GM12873 (cell line): Measurements from ENCODE around the gene ACACB.

Source experiments
- CTCF ChIP-seq: IDR thresholded peaks from 2 replicates; pipeline ENCODE4 v1.5.1; 2012; ENCODE audit warnings: low read depth, mild to moderate bottlenecking, moderate library complexity, low read length, control low read depth; ENCODE audit not compliant: insufficient read depth; ENCODE audit errors: missing control alignments

The ACACB gene

GRCh38 chr12:109147954-109148353 lies 31.6 kb downstream of the ACACB start:
- TF ChIP-seq CTCF = no peak

- TF ChIP-seq CTCF = no peak
Observed at GRCh38 chr12:109150124-109150640, 33.8 kb downstream of the ACACB start.

GRCh38 chr12:109151457-109151856 lies 35.1 kb downstream of the ACACB start:
- TF ChIP-seq CTCF = no peak

DNA sequence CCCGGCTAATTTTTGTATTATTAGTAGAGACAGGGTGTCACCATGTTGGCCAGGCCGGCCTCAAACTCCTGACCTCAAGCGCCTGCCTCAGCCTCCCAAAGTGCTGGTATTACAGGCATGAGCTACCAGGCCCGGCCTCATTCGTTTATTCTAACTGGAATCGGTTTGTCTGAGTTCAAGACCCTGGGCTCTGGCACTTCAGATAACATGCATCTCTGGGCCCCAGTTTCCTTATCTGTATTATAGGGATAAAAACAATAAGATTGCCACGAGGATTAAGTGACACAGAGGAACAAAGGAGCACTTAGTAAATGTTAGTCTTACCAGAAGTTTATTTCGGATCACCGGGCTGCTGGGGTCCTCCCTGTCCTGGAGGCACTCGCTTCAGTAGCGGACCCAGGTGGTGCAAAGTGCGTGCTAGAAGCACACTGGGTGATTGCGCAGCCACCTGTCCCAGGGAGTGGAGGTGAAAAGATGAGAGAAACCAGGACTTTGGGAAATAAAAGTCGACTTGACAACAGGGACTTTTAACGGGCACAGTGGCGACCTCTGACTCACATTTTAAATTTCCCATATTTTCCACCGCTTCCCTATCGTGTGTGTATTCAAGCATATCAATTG lies 37.5 kb downstream of the ACACB start:
- no peak for TF ChIP-seq CTCF

DNA sequence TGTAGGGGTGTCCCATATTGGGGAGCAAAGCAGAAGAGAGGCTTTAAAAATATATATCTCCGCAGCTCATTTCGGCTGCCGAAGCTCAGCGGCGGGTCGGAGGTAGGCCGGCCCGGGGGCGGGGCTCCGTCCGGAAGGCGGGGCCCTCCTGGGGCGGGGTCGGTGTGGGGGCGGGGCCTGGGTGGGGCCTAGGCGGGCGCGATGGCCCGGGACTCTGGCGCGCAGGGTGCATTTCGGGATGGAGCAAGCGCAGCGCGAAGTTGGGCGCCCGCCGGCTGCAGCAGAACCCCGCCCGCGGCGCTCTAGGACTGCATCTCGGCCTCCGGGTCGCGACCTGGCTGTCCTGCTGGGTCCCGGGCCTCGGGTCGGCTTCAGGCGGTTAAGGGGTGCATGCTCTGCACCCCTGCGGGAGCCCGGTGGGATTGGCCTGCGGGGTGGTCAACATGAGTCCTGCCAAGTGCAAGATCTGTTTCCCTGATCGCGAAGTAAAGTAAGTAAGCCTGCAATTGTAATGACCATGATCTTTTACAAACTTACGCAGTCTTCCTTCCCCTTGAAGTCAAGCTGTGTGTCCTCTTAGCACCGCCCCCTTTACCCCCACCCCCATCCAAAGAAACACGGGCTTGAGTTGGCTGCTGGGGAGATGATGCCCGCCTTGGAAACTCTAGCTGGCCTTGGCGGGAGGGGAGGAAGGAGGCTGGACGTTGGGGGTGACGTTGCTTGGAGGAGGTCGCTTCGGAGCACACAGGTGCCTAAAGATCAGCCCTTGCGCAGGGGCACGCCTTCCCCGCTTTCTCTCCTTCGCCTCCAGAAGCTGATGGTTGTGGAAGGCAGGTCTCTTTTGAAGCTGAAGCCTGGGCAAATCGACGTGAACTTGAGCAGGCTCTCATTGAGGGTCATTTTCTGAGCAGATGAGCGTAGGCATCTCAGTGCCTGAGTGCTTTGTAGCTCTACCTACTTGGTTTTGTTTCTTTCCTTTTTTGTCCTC lies 38.4 kb downstream of the ACACB start:
- TF ChIP-seq CTCF = no peak

DNA sequence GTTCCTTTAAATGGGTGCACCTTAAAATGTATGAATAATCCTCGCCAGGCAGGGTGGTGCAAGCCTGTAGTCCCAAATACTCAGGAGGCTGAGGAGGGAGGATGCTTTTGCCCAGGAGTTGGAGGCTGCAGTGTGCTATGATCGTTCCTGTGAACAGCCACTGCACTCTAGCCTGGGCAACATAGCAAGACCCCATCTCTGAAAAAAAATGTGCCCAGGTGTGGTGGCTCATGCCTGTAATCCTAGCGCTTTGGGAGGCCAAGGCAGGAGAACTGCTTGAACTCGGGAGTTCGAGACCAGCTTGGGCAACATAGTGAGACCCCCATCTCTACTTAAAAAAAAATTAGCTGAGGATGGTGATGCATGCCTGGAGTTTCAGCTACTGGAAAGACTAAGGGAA lies 39.6 kb downstream of the ACACB start:
- TF ChIP-seq CTCF = no peak

DNA sequence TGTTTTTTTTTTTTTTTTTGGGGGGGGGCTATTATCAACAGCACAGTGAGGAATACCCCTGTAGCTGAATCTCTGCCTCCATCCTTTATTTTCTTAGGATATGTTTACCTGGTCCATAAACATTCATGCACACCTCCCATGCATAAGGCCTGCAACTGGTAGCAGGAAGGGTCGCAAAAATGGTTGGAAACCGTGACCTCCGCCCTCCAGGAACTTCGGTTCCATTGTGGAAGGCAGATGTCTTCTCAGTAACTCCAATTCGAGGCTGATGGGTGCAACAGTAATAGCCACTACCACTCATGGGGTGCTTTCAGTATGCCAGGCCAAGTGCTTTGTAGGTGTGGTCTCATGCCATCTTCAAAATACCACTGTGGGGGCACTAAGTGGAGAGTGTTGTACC lies 40.2 kb downstream of the ACACB start:
- no peak for TF ChIP-seq CTCF
